Fibroblast of skin of right quadriceps (primary cell): ENCODE measurements around the gene SCLY.
"Not testable (repeated sequence)": the region's sequence is repeated elsewhere in the genome, so short reads cannot be mapped to it uniquely, and the experiment has no call there.

Experiments used
- DNase-seq: peaks from one replicate; pipeline ENCODE4 v3.0.0-alpha.2; 2013

SCLY gene, protein sequence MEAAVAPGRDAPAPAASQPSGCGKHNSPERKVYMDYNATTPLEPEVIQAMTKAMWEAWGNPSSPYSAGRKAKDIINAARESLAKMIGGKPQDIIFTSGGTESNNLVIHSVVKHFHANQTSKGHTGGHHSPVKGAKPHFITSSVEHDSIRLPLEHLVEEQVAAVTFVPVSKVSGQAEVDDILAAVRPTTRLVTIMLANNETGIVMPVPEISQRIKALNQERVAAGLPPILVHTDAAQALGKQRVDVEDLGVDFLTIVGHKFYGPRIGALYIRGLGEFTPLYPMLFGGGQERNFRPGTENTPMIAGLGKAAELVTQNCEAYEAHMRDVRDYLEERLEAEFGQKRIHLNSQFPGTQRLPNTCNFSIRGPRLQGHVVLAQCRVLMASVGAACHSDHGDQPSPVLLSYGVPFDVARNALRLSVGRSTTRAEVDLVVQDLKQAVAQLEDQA

DNA sequence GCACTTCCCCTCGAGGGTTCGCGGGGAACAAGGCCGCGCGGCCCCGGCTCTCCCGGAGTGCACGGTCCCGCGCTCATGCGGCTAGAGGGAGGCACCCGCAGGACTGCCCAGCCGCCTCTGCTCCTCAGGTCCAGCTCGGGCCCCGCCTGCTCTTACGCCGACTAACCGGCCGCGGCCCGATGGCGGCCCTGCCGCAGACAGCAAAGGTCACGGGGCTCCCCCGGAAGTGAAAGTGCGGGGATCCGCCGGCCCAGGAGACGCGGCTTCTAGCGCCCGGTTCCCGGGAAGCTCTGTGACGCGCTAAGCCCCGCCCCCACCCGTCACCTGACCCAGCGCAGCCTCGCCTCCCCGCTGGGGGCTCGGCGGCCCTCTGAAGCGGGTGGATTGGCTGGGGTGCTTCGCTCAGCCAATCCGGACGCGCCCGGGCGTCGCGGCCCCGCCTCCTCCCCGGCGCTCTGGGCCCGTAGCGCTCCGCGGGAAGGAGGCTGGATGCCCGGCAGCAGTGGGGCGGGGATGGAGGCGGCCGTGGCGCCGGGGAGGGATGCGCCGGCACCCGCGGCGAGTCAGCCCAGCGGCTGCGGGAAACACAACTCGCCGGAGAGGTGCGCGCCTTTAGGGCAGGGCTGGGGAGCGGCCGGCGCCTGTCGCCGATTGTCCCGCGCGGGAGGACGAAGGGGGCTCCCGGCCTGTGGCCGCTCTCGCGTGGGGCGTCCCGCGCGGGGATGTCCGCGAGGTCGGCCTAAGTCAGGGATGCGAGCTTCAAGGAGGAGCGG lies at the start of gene SCLY:
SCLY (plus strand) TSS at position 460 of the 773 bp plus-strand sequence; CDS start at position 514, 54 bp downstream.
- DNase-seq = peak; percentile 98

DNA sequence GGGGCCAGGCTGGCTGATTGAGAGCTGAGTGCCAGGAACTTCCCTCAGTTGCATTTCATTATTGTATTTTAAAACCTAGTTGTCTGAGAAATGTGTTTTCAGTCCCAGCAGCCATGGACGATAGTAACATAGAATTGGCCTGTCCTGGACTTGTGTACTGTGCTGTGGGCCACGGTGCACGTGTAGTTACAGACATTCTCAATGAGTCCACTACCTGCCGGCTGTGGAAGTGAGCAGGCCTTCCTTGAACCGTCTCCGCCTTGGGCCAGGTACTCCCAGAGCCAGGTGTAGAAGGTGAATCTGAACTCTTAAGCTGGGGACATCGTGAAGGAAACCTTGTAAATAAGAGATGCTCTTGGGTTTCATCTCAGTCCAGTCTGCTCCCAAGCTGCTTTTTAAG lies 47.0 kb upstream of the SCLY start:
- DNase-seq = no peak

DNA sequence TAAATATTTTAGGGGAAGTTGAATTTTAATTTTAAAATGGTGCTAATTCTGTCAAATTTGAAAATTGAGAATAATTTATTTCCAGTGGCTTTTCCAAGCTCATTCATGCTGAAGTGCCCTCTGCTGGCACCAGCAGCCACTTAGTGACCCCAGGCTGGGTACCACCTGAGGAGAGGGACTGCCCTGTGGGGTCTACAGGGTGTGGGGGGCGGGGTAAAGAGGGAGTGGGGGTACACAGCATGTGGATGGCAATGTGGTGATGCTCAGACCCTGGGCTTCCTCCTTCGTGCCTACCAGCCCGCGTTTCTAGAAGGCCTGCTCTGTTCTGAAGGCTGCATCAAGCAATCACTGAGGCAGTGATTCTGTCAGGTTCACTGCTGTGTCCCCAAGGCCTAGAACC lies 45.1 kb upstream of the SCLY start:
- DNase-seq = no peak

DNA sequence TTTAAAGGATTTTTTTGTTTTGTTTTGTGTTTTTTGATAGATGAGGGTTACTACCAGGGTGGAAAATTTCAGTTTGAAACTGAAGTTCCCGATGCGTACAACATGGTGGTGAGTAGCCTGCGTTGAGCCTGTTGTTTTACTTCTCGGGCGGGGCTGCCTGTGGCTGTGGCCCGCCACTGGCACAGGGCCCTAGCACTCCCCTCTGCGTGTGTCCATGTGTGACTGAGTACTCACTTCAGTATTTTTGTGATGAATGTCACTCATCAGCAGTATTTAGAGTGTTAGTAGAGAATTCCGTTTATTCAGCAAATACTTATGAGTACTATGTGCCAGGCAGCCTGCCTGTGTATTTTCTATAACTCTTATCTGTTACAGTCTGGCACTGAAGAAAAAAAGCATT lies 44.3 kb upstream of the SCLY start:
- DNase-seq = no peak

DNA sequence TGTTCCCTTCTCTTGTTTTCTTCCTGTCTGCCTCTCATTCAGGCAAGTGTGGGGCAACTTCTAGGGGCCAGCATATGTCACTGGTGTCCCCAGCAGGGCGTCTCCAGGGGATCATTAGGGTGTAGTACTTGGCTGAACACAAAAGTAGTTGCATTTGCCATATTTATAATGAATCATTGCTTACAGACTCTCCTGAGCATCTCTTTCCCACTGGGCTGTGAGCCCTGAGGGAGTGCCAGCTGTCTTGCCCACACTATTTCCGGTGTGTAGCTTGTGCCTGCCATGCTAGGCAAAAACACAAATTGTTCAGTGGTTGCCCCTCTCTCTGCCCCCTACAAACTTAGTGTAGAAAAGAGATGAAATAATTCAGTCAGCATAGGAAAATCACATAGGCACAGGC lies 40.8 kb upstream of the SCLY start:
- DNase-seq = no peak

DNA sequence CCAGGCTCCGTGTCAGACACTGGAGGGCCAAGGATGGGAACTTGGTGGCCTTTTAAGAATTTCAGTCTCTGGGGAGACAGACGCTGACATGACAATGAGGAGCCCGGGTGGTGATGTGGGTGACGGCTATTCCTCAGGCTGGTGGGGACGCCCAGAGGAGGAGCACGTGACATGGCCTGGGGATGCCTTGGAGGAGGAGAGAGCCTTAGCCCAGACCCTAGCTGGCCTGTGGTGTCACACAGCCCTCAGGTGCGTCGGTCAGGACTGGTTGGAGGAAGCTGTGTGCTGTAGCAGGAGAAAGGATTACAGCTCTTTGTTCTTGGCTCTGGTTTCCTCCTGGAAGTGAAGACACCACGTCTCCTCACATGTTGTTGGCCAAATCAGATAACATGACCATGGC lies 40.0 kb upstream of the SCLY start:
- no peak for DNase-seq

DNA sequence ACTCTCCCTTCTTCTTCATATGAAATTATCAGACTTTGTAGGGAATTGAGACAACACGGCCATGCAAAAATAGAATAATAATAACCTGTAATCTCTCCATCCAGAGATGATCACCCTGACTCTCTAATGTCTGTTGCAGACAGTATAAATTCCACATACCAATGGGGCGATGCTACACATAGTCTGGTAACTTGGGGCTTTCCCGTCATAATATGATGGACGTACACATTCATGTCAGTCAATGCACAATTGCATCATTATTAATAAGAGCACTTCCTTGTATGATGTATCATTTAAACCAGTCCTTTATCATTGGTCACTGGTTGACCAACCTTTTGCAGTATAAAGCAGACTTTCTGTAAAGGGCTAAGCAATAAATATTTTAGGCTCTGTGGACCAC lies 39.5 kb upstream of the SCLY start:
- DNase-seq = peak; percentile 14

DNA sequence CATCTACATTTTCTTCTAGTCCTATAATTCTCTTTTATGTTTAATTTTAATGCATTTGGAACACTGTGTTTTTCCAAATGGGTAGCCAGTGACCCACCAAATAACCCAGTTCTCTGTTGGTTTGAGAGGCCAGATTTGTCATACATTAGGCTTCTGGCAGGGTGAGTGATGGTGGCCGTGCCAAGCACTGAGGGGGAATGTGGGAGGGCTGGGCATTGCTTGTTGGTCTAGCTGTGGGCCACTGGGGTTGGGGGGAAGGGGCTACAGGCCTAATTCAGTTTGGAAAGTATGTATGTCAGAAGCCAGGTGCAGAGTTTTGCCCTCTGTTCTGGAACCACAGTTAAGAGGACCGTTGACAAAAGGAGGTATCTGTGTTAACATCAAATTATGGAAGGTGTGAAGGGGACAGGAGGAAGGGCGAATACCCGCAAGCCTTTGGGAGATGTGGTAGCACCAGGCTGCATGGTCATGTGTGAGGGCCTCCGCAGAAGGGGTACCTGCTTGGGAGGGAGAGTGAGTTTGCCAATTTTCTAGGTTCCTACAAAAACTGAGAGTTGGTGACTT lies 38.1 kb upstream of the SCLY start:
- no peak for DNase-seq

DNA sequence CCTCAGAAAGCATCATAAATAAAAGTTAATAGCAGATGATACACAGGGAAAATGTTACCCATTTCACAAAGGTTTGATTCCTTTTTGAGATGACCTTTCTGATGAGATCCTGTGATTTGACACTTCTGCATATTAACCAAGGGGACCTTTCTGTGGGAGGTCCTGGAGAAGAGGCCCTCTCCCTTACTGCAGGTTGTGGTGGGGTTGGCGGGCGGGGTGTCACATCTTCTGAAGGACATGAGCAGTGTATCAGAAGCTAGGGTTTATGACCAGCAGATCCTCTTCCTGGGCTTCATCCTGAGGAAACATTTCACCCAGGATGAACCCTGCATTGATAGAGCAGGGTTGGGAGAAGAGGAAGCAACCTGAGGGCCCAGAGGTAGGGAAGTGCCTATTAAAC lies 37.2 kb upstream of the SCLY start:
- no peak for DNase-seq

DNA sequence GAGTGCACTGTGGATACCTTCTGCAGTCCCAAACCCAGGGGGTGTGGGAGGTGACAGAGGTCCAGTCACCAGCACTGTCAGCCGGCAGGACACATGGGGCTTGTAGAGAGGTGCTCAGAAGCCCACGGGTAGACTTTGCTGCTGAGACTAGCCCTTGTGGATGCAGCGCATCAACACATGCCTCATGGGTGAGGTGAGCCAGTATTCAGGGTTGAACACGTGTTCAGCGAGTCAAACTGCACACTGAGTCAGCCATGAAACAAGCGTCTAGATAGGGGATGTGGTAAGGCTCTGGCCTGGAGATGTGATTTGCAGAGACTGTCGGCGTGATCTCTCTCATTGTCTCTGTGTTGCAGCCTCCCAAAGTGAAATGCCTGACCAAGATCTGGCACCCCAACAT lies 35.8 kb upstream of the SCLY start:
- DNase-seq = peak; percentile 74

DNA sequence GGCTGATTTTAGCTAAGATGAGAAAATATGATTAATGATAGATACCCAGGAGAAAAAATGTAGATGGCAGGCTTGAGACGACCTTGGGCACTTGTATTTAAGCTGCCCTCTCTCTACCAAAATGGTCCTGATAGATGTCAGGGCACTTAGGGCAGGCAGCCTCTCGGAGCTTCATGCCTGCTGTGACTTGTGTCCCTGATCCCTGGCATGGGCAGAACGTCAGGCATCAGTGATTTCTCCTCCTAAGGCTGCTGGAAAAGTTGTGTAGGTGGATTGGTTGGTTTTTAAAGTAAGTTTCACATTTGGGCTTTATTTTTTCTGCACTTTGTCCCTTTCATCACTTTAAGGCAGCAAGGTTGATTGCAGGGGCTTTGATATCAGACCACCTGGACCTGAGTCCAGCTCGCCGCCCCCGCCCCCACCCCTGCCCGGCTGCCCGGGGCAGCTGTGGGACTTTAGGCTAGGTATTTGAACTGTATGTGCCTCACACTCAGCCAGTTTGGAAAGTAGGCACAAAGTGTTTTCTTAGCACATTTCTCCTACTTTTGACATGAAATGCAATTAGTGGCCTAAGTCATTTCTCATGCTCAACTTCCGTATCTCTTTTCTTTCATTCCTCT lies 35.0 kb upstream of the SCLY start:
- DNase-seq = no peak

DNA sequence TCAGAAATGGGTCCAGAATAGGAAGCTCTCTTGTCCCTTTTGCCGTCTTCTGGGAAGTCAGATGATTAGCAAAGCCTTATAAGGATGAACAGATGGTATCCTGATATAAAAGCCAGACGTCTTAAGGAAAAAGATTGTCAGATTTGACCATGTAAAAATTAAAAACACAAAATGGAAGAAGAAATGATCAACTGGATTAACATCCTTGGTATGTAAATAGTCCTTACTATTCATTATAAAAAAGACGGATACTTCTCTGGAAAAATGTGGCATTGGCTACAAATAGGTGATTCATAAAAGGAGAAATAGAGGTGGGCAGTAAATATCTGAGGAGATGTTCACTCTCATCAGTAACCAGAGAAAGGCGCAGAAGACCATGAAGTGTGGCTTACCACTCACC lies 33.7 kb upstream of the SCLY start:
- peak; percentile 31 for DNase-seq

DNA sequence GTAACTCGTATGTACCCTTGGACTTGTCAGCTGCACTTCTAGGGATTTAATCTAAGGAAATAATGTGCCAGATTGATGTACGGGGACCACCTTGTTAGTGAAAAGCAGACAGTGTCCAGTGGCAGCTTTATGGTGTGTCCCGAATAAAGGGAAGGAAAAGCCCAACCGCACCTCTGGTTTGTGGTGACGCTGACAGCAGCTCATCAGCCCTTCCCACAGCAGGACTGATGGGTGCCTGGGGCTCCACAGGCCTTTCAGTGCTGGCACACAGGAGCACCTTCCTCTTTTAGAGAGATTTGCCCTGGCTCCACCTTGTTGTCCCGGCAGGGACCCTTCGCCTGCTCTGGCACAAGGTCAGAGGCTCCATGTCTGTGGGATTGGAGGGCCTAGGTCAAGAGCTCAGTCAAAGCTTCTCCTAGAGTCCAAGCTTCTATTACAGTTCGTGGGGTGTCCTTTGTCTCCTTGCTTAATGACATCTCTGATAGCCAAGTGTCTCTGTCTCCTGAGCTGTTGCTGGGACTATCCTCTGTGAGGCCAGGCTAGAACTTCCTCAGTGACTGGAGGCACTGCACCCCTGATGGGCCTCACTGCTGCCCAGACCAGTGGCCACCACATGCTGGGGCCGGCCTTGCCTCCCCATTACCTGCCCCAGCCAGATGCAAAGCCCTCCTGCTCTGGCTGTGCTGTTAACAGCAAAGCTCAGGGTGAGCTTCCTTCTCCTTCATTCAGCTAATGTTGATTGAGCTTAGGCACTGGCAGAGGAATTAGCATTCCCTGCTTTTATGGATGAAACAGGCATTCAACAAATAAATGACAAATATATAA lies 33.0 kb upstream of the SCLY start:
- DNase-seq = no peak

DNA sequence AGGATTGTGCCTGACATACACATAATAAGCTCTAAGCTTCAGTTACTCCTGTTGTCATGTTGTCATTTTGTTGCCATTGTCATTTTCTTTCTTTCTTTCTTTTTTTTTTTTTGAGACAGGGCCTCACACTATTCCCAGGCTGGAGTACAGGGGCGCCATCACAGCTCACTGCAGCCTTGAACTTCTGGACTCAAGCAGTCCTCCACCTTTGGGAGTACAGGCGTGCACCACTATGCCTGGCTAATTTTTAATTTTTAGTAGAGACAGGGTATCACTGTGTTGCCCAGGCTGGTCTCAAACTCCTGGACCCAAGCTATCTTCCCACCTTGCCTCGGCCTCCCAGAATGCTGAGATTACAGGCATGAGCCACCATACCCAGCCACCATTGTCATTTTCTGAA lies 30.9 kb upstream of the SCLY start:
- no peak for DNase-seq

DNA sequence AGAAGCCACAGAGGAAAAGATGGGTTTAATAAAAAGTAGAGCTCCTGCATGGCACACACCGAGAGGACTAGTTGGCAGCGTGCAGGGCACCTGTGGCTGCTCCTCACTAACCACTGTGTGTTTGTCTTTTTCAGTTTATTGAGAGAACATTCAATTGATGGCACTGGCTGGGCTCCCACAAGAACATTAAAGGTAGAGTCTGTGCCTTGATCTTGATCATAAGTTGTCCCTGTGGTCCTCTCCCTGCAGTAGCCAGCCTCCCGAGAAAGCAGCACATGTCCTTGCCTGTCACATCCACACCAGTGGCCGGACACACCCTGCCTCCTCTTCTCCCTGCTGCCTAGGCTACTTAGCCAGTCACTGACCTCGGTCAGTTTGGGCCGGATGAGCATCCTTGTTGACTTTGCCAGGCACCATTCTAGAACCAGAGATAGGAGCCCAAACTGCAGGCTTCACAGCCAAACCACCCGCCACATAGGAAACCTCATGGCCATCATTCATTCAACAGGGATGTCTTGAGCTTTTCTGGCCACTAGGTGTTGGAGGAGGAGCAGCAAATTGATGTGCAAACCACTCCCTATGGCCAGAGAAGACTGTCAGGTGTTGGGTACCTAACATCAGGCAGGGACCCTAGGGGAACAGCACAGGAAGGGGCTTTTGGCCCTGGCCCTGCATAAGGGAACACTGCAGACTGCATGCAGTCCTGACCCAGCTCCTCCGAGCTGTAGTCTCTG lies 30.2 kb upstream of the SCLY start:
- no peak for DNase-seq

DNA sequence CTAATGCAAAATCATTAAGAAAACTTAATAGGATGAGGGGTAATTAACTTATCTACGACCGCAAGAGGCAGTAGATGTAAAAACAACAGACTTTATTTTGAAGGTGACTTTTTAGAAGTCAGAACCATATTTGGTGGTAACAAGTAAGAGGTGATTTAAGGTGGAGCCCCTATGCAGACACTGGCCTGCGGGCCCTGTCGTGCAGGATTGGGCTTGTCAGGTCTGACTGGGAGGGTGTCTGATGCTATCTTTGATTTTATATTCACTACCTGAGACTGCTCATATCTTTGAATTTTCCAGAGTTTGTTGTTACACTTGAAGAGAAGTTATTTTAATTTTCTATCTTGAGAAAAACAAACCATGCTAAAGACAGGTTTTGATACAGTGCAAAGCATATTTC lies 29.1 kb upstream of the SCLY start:
- no peak for DNase-seq

DNA sequence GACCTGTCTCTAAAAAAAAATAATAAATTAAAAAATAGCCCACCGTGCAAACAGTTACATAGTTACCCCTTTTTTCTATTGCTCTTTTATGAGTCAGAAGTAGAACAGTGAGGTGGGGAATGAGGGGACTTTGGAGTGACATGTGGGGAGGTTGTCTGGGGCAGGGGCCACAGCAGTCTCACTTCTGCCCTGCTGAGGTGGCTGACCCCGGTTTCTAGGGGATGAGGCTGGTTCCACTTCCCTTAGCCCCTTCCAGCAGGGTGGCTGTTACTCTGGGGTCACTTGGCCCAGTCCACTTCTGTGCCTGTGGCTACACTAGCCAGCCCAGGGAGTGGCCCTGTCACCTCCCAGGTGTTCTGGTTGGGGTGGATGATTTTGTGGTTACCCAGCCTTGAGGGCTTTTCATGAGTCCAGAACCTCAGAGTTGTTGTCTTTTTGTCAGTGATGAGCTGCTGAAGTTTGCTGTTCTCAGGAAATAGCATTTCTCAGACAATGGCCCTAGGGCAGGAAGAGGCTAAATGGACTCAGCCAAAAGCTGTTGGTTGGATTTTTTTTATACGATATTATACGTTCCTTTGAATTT lies 28.0 kb upstream of the SCLY start:
- DNase-seq = no peak

DNA sequence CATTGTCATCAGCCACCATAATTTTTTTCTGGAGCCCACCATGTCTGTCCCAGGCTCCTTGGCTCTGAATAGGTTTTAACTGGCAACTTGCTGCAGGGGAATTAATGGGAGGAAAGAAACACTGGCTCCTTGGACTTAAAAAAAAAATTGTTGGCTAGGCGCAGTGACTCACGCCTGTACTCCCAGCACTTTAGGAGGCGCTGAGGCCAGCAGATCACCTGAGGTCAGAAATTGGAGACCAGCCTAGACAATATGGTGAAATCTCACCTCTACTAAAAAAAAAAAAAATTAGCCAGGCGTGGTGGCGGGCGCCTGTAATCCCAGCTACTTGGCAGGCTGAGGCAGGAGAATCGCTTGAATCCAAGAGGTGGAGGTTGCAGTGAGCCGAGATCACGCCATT lies 26.8 kb upstream of the SCLY start:
- DNase-seq = not testable (repeated sequence)

DNA sequence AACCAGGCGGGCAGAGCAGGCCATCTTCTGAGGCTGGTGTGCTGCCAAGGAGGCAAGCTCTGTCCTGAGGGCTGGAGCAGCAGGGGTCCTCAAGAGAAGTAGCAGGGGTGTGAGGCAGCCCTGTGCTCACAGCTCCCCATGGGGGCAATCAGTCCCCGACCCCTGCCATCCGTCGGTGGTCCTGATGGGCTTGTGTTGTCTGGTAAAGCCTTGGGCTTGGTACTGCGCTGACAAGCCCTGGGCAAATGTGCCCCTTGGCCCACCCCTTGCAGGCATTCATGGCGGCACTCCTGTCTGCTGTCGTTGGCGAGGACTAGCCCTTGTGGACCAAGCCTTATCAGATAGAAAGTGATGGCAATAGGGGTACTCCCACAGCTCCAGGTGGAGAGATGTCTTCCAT lies 22.6 kb upstream of the SCLY start:
- no peak for DNase-seq

DNA sequence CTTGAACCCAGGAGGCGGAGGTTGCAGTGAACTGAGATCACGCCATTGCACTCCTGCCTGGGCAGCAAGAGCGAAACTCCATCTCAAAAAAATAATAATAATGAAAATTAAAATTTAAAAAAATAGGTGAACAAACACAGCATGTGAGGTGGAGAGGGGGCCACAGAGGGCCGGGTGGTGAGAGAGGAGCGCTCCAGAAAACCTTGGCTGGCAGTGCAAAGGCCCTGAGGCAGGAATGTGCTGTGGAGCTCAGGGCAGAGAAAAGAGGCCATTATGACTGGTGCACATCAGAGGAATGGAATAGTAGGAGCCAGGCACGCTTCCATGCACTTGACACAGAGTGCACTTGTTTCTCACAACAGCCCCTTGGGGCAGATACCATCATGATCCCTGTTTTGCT lies 21.6 kb upstream of the SCLY start:
- no peak for DNase-seq

DNA sequence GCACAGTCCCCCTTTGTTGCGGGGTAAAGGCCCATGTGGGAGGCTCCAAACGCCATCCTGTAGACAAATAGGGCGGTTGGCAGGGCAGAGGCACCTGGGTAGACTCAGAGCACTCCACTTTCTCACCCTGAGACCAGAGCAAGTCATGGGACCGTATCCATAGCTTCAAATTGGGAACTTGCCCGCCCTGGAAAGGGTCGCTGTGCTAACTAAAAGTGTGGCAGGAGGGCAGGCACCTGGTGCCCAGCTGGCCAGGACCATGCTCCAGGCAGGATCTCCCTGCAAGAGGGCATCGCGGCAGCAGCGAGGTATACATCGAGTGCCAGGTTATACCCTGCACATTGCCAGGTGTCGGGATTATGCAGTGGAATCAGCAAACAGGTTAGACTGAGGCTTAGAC lies 20.8 kb upstream of the SCLY start:
- no peak for DNase-seq

DNA sequence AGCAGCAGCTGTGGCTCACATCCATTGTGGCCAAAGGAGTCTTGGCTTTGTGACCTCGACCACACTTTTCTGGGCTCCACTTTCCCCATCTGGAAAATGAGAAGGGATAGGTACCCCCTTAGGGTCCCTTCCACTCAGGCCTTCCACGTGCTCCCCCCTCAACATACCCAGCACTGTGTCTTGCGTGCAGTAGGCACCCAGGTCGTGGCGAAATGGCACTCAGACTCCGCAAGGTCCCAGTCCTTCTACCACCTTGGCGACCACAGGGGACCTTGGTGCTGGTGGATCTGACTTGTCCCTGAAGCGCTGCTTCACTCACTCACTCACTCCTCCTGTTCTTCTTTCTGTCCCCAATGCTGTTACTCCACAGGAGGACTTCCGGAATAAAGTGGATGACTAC lies 19.9 kb upstream of the SCLY start:
- DNase-seq = no peak
